ENCODE measurements around the gene ABHD17B.

The ABHD17B gene

GRCh38 chr9:71879644-71880174 lies 31.3 kb downstream of the ABHD17B start:
- no peak for DNase-seq (ENCODE audit: insufficient read length, low spot score)

GRCh38 chr9:71878327-71879274 lies 32.4 kb downstream of the ABHD17B start:
- FAIRE-seq (no peak), DNase-seq (ENCODE audit: insufficient read length, low spot score) (no peak)

More at GRCh38 chr9:71879644-71880174, 31.3 kb downstream of the ABHD17B start:
- FAIRE-seq = no peak

- FAIRE-seq = peak; percentile 4
- DNase-seq (ENCODE audit: insufficient read length, low spot score) = no peak
These were observed 34.2 kb downstream of the ABHD17B start for GRCh38 chr9:71876829-71877228.

GRCh38 chr9:71876106-71876505 lies 34.9 kb downstream of the ABHD17B start:
- FAIRE-seq (peak; percentile 64), DNase-seq (ENCODE audit: insufficient read length, low spot score) (no peak)

GRCh38 chr9:71875345-71875744 lies 35.6 kb downstream of the ABHD17B start:
- no peak for FAIRE-seq
- no peak for DNase-seq (ENCODE audit: insufficient read length, low spot score)

- FAIRE-seq = no peak
- no peak for DNase-seq (ENCODE audit: insufficient read length, low spot score)
These were observed 47.4 kb downstream of the ABHD17B start for GRCh38 chr9:71863631-71864030.

- DNase-seq (ENCODE audit: insufficient read length, low spot score) (no peak), FAIRE-seq (no peak)
These were observed 49.4 kb downstream of the ABHD17B start for GRCh38 chr9:71861618-71862017.

- no peak for FAIRE-seq
These were observed 51.1 kb downstream of the ABHD17B start for GRCh38 chr9:71859939-71860338.

GRCh38 chr9:71858812-71859211 lies 52.2 kb downstream of the ABHD17B start:
- DNase-seq (ENCODE audit: insufficient read length, low spot score) (no peak), FAIRE-seq (peak; percentile 18)

More at GRCh38 chr9:71859939-71860338, 51.1 kb downstream of the ABHD17B start:
- no peak for DNase-seq (ENCODE audit: insufficient read length, low spot score)

- FAIRE-seq = peak; percentile 33
These were observed 52.7 kb downstream of the ABHD17B start for GRCh38 chr9:71858102-71858798.

GRCh38 chr9:71857159-71857558 lies 53.8 kb downstream of the ABHD17B start:
- FAIRE-seq = no peak

More at GRCh38 chr9:71858102-71858798, 52.7 kb downstream of the ABHD17B start:
- no peak for DNase-seq (ENCODE audit: insufficient read length, low spot score)

GRCh38 chr9:71854811-71855210 lies 56.2 kb downstream of the ABHD17B start:
- DNase-seq (ENCODE audit: insufficient read length, low spot score) = no peak
- FAIRE-seq = no peak

More at GRCh38 chr9:71857159-71857558, 53.8 kb downstream of the ABHD17B start:
- DNase-seq (ENCODE audit: insufficient read length, low spot score) = no peak

- FAIRE-seq (peak; percentile 28), DNase-seq (ENCODE audit: insufficient read length, low spot score) (no peak)
These were observed 57.9 kb downstream of the ABHD17B start for GRCh38 chr9:71853084-71853483.

GRCh38 chr9:71850996-71851395 lies 60.0 kb downstream of the ABHD17B start:
- no peak for FAIRE-seq

GRCh38 chr9:71847892-71848291 lies 63.1 kb downstream of the ABHD17B start:
- DNase-seq (ENCODE audit: insufficient read length, low spot score) (no peak), FAIRE-seq (no peak)

More at GRCh38 chr9:71850996-71851395, 60.0 kb downstream of the ABHD17B start:
- DNase-seq (ENCODE audit: insufficient read length, low spot score) = no peak

- FAIRE-seq (no peak), DNase-seq (ENCODE audit: insufficient read length, low spot score) (no peak)
These were observed 66.2 kb downstream of the ABHD17B start for GRCh38 chr9:71844808-71845207.

GRCh38 chr9:71839668-71840067 lies 71.3 kb downstream of the ABHD17B start:
- no peak for DNase-seq (ENCODE audit: insufficient read length, low spot score)
- no peak for FAIRE-seq

GRCh38 chr9:71835596-71835995 lies 75.4 kb downstream of the ABHD17B start:
- DNase-seq (ENCODE audit: insufficient read length, low spot score) = no peak
- FAIRE-seq = no peak

GRCh38 chr9:71830929-71831328 lies 80.1 kb downstream of the ABHD17B start:
- no peak for FAIRE-seq
- no peak for DNase-seq (ENCODE audit: insufficient read length, low spot score)

GRCh38 chr9:71830153-71830552 lies 80.8 kb downstream of the ABHD17B start:
- DNase-seq (ENCODE audit: insufficient read length, low spot score) (no peak), FAIRE-seq (no peak)

- no peak for DNase-seq (ENCODE audit: insufficient read length, low spot score)
- FAIRE-seq = no peak
These were observed 84.7 kb downstream of the ABHD17B start for GRCh38 chr9:71826279-71826678.
